H1 (cell line): Measurements from ENCODE around the gene LTBP1. TPM values are rescaled to one million over a fixed set of nuclear protein-coding genes. Genes with fewer than 3 reads are reported as not detected.

Experiments
- CTCF ChIA-PET: fragments of 300-600 bp; sonication (Branson Sonifier 250); formaldehyde crosslinking; loops from one replicate; lab custom pipeline; 2021; ENCODE audit not compliant: partially characterized antibody; lab: Charles Lee
- POLR2A ChIA-PET: fragments of 300-600 bp; sonication (Branson Sonifier 250); formaldehyde crosslinking; loops from one replicate; lab custom pipeline; 2021; ENCODE audit warnings: inconsistent platforms; ENCODE audit not compliant: partially characterized antibody; lab: Charles Lee
- DNase-seq, 2 experiments: peaks; one replicate each; pipeline versions ENCODE4 v3.0.0 to v3.0.0-alpha.2; 2010 to 2022; ENCODE audit warnings: low spot score in 2 of 2, low read depth in 1 of 2, mixed read lengths in 1 of 2
- FAIRE-seq: peaks from 2 replicates; lab custom pipeline; 2011; peaks lifted over from hg19 to GRCh38; lab: Jason Lieb, UNC
- H2AFZ ChIP-seq: 2 replicates; pipeline ENCODE4 v1.8.1; 2012; ENCODE audit warnings: low read length, inconsistent platforms
- H2AK5ac ChIP-seq: 2 replicates; pipeline ENCODE4 v1.6.1; 2013; ENCODE audit warnings: low read depth, low read length
- H2BK120ac ChIP-seq: replicated peaks from 2 replicates; pipeline ENCODE3; 2013; ENCODE audit warnings: low read depth, low read length, inconsistent platforms
- H2BK12ac ChIP-seq: 2 replicates; pipeline ENCODE4 v1.6.1; 2013; ENCODE audit warnings: low read depth, low read length
- H2BK15ac ChIP-seq: 2 replicates; pipeline ENCODE4 v1.6.1; 2013; ENCODE audit warnings: low read length
- H2BK20ac ChIP-seq: 2 replicates; pipeline ENCODE4 v1.6.1; 2013; ENCODE audit warnings: low read length
- H2BK5ac ChIP-seq: 2 replicates; pipeline ENCODE4 v1.6.1; 2013; ENCODE audit warnings: low read depth, low read length
- H3K14ac ChIP-seq: 2 replicates; pipeline ENCODE4 v1.6.1; 2013; ENCODE audit warnings: inconsistent platforms; ENCODE audit not compliant: insufficient read length
- H3K18ac ChIP-seq: 2 replicates; pipeline ENCODE4 v1.6.1; 2013; ENCODE audit warnings: low read length; ENCODE audit errors: extremely low read depth
- H3K23ac ChIP-seq: 2 replicates; pipeline ENCODE4 v1.6.1; 2013; ENCODE audit warnings: inconsistent platforms; ENCODE audit not compliant: insufficient read length
- H3K23me2 ChIP-seq: 2 replicates; pipeline ENCODE4 v1.6.1; 2013; ENCODE audit warnings: low read depth, low read length
- H3K27ac ChIP-seq: 2 replicates; pipeline ENCODE4 v1.6.1; 2011; ENCODE audit warnings: low read depth, low read length, inconsistent platforms
- H3K27me3 ChIP-seq, 4 experiments: replicated peaks in 1 of 4; 1 replicate in 1 of 4; 2 replicates in 3 of 4; pipeline versions ENCODE4 v1.6.1 to v1.8.1; 2011 to 2013; ENCODE audit warnings: low read length in 3 of 4, mild to moderate bottlenecking in 3 of 4, inconsistent platforms in 2 of 4, mixed read lengths in 2 of 4, moderate library complexity in 1 of 4; ENCODE audit not compliant: control insufficient read depth in 3 of 4, insufficient read depth in 3 of 4; ENCODE audit errors: extremely low read depth in 1 of 4
- H3K36me3 ChIP-seq, 4 experiments: 2 replicates each; pipeline versions ENCODE4 v1.6.1 to v1.8.1; 2011 to 2013; ENCODE audit warnings: mild to moderate bottlenecking in 4 of 4, low read length in 3 of 4, moderate library complexity in 2 of 4, control low read depth in 1 of 4, inconsistent platforms in 1 of 4; ENCODE audit not compliant: insufficient read depth in 4 of 4, control insufficient read depth in 2 of 4
- H3K4ac ChIP-seq: replicated peaks from 2 replicates; pipeline ENCODE3; 2013; ENCODE audit warnings: low read length, low read depth, mixed read lengths, inconsistent platforms; ENCODE audit not compliant: insufficient read length
- H3K4me1 ChIP-seq, 4 experiments: replicated peaks in 1 of 4; 1 replicate in 1 of 4; 2 replicates in 3 of 4; pipeline versions ENCODE4 v1.6.1 to v1.8.1; 2011 to 2013; ENCODE audit warnings: low read length in 3 of 4, inconsistent platforms in 2 of 4, mixed read lengths in 1 of 4; ENCODE audit not compliant: insufficient read depth in 4 of 4, control insufficient read depth in 3 of 4
- H3K4me2 ChIP-seq, 2 experiments: 2 replicates each; pipeline versions ENCODE4 v1.6.1 to v1.8.1; 2011 to 2013; ENCODE audit warnings: low read depth in 2 of 2, low read length in 2 of 2, control low read depth in 1 of 2, inconsistent platforms in 1 of 2, mild to moderate bottlenecking in 1 of 2; ENCODE audit not compliant: insufficient read depth in 1 of 2
- H3K4me3 ChIP-seq, 4 experiments: fragments of 200-600, 300-600 bp in 1 of 4; sonication (generic), shearing (Covaris generic), sonication (Bioruptor Twin) in 1 of 4; 2 replicates each; pipeline versions ENCODE4 v1.5.1 to v1.8.1; 2011 to 2016; ENCODE audit warnings: low read length in 4 of 4, low read depth in 3 of 4, control low read depth in 2 of 4, inconsistent platforms in 2 of 4, mild to moderate bottlenecking in 2 of 4, mixed read lengths in 1 of 4, moderate library complexity in 1 of 4; ENCODE audit not compliant: insufficient read depth in 2 of 4; ENCODE audit errors: extremely low read depth in 1 of 4
- H3K56ac ChIP-seq: replicated peaks from 2 replicates; pipeline ENCODE3; 2013; ENCODE audit warnings: low read depth, mild to moderate bottlenecking, mixed read lengths, low read length, inconsistent platforms; ENCODE audit not compliant: insufficient read length
- H3K79me1 ChIP-seq: 2 replicates; pipeline ENCODE4 v1.6.1; 2013; ENCODE audit warnings: low read depth, low read length, control low read depth
- H3K79me2 ChIP-seq, 2 experiments: 2 replicates each; pipeline versions ENCODE4 v1.6.1 to v1.8.1; 2012 to 2013; ENCODE audit warnings: low read length in 2 of 2, mild to moderate bottlenecking in 2 of 2, inconsistent platforms in 1 of 2; ENCODE audit not compliant: insufficient read depth in 2 of 2, control insufficient read depth in 1 of 2
- H3K9ac ChIP-seq, 4 experiments: replicated peaks in 1 of 4; 1 replicate in 1 of 4; 2 replicates in 3 of 4; pipeline versions ENCODE4 v1.6.1 to v1.8.1; 2011 to 2013; ENCODE audit warnings: low read depth in 3 of 4, low read length in 3 of 4, control low read depth in 2 of 4, mild to moderate bottlenecking in 2 of 4, moderate library complexity in 2 of 4, inconsistent platforms in 1 of 4; ENCODE audit errors: extremely low read depth in 1 of 4
- H3K9me3 ChIP-seq, 2 experiments: 2 replicates each; pipeline versions ENCODE4 v1.6.1 to v1.8.1; 2012 to 2013; ENCODE audit warnings: mild to moderate bottlenecking in 2 of 2, moderate library complexity in 2 of 2, control low read depth in 1 of 2, inconsistent platforms in 1 of 2, low read depth in 1 of 2, low read length in 1 of 2, mixed read lengths in 1 of 2; ENCODE audit not compliant: insufficient read depth in 2 of 2
- H4K20me1 ChIP-seq, 2 experiments: replicated peaks in 1 of 2; 2 replicates each; pipeline versions ENCODE3 to v1.8.1; 2011 to 2013; ENCODE audit warnings: inconsistent platforms in 2 of 2, low read length in 2 of 2, mild to moderate bottlenecking in 1 of 2; ENCODE audit not compliant: insufficient read depth in 2 of 2, control insufficient read depth in 1 of 2
- H4K5ac ChIP-seq: 2 replicates; pipeline ENCODE4 v1.6.1; 2013; ENCODE audit warnings: low read length, low read depth, mixed read lengths, inconsistent platforms; ENCODE audit not compliant: insufficient read length
- H4K8ac ChIP-seq: 2 replicates; pipeline ENCODE4 v1.8.0; 2013; ENCODE audit warnings: mild to moderate bottlenecking, moderate library complexity, low read length, inconsistent platforms; ENCODE audit not compliant: insufficient read depth; ENCODE audit errors: extremely low read depth
- H4K91ac ChIP-seq: replicated peaks from 2 replicates; pipeline ENCODE3; 2013; ENCODE audit warnings: low read length, mixed read lengths, inconsistent platforms; ENCODE audit not compliant: insufficient read length
- CBX8 ChIP-seq: fragments of 300-800, 300-1000 bp; sonication (generic); IDR thresholded peaks from 2 replicates; pipeline ENCODE4 v1.7.1; 2016; ENCODE audit warnings: low read depth, low read length, borderline replicate concordance
- CTBP2 ChIP-seq: IDR thresholded peaks from 2 replicates; pipeline ENCODE4 v1.7.0; 2011; ENCODE audit warnings: borderline replicate concordance, mild to moderate bottlenecking, moderate library complexity, mixed read lengths, low read length; ENCODE audit not compliant: insufficient read depth, insufficient read length
- EGR1 ChIP-seq: IDR thresholded peaks from 2 replicates; pipeline ENCODE4 v1.6.1; 2011; ENCODE audit warnings: low read depth, low read length, borderline replicate concordance
- GABPA ChIP-seq: IDR thresholded peaks from 2 replicates; pipeline ENCODE4 v1.6.1; 2011; ENCODE audit warnings: mild to moderate bottlenecking, low read length, moderate library complexity, borderline replicate concordance; ENCODE audit not compliant: insufficient read depth
- JUN ChIP-seq: IDR thresholded peaks from 2 replicates; pipeline ENCODE4 v1.6.1; 2011; ENCODE audit warnings: low read depth, mild to moderate bottlenecking, improper control_type of control experiment, low read length
- PHF8 ChIP-seq: fragments of 200-600 bp; sonication (generic); conservative IDR thresholded peaks from 2 replicates; pipeline ENCODE4 v1.7.1; 2012; ENCODE audit warnings: low read depth, mild to moderate bottlenecking, inconsistent platforms, low read length, moderate library complexity
- RAD21 ChIP-seq, 2 experiments: IDR thresholded peaks in 1 of 2; conservative IDR thresholded peaks in 1 of 2; 2 replicates each; pipeline ENCODE4 v1.6.1; 2011; ENCODE audit warnings: low read depth in 2 of 2, low read length in 2 of 2, improper control_type of control experiment in 1 of 2, inconsistent platforms in 1 of 2, mild to moderate bottlenecking in 1 of 2, moderate library complexity in 1 of 2
- SIRT6 ChIP-seq: IDR thresholded peaks from one replicate; pipeline ENCODE4 v1.7.1; 2012; ENCODE audit warnings: low read length, inconsistent platforms
- TAF7 ChIP-seq: optimal IDR thresholded peaks from 2 replicates; pipeline ENCODE3; 2011; ENCODE audit warnings: low read depth, mild to moderate bottlenecking, inconsistent platforms, low read length, moderate library complexity, borderline replicate concordance
- ZNF274 ChIP-seq: IDR thresholded peaks from 2 replicates; pipeline ENCODE4 v1.7.0; 2012; ENCODE audit warnings: low read length, borderline replicate concordance; ENCODE audit errors: extremely low read depth
- WGBS, 2 experiments: shearing (Covaris generic) in 1 of 2; methylation state at CpG; one replicate each; pipeline versions ENCODE4 v1.1.6 to v1.1.7; 2013 to 2015; ENCODE audit warnings: low lambda C conversion rate in 2 of 2, mixed read lengths in 2 of 2, inconsistent platforms in 1 of 2, low coverage in 1 of 2, missing lambda C conversion rate in 1 of 2; ENCODE audit not compliant: insufficient replicate concordance in 2 of 2, insufficient coverage in 1 of 2, insufficient read length in 1 of 2; ENCODE audit errors: extremely low coverage in 1 of 2, missing lambda C conversion rate in 1 of 2; 5-methylcytosine and 5-hydroxymethylcytosine counted together
- polyA plus RNA-seq, 7 experiments: library from polyadenylated mRNA; depleted of rRNA in 3 of 7; stranded (reverse) in 5 of 7; unstranded in 2 of 7; fragments of >200 nt in 5 of 7; fragments of 200-250 nt in 2 of 7; gene quantifications; 1 replicate in 5 of 7; 2 replicates in 1 of 7; 4 replicates in 1 of 7; pipeline versions ENCODE4 v1.2.1 to v1.2.3, GENCODE V29; 2011 to 2013; ENCODE audit warnings: missing spikeins in 2 of 7, mixed read lengths in 2 of 7
- total RNA-seq: library from RNA; stranded (reverse); fragmentation: NEBNext Ultra II Directional; extraction: Animal tissue kit (Norgen Biotek cat#: 25700); gene quantifications from 2 replicates; pipeline ENCODE4 v1.2.1, GENCODE V29; 2021

Gene LTBP1
- total and polyA plus RNA-seq, 2 of the 8 experiments (the other 6 are each of a cell fraction or from before 2014, with no cell fraction given) = 15.4 to 24.7 TPM

- no peak for FAIRE-seq
- H2AFZ ChIP-seq = no peak overlapping the region
- no peak overlapping the region for H3K18ac ChIP-seq
- no peak overlapping the region for H3K27ac ChIP-seq
- H4K5ac ChIP-seq = no peak overlapping the region
- H3K9me3 ChIP-seq = no peaks in the 10 kb centered on the region
- H3K4me3 ChIP-seq = no peak overlapping the region
- H3K9ac ChIP-seq = no peak overlapping the region
- POLR2A ChIA-PET = no interaction called here
- no peak overlapping the region; the same call in 1 of the 2 replicates for H4K8ac ChIP-seq
- H3K4me2 ChIP-seq = no peak overlapping the region
- H2AK5ac ChIP-seq = no peak overlapping the region
- no peak overlapping the region for H3K14ac ChIP-seq
- H3K4me1 ChIP-seq = no peaks in the 10 kb centered on the region
- no peak overlapping the region for H4K91ac ChIP-seq
- H2BK120ac ChIP-seq = no peak overlapping the region
- no peaks in the 10 kb centered on the region for H4K20me1 ChIP-seq
- no peaks in the 10 kb centered on the region for H3K79me2 ChIP-seq
- H3K79me1 ChIP-seq = no peaks in the 10 kb centered on the region
- 87% methylated on average over 5 of the region's 5 CpGs; no CpG with 5 or more reads in 1 of the 2 experiments for WGBS, 2 experiments
- no peak overlapping the region for H2BK5ac ChIP-seq
- DNase-seq = no peak
- no peaks in the 10 kb centered on the region for H3K23me2 ChIP-seq
- TF ChIP-seq TAF7 (no peak), EGR1 (no peak), CTBP2 (no peak), PHF8 (no peak), GABPA (no peak), ZNF274 (no peak), JUN (no peak), RAD21 (IDR thresholded peaks at IDR 0.05 in 1 of 2, conservative IDR thresholded peaks at IDR 0.05 in 1 of 2; ENCODE audit: low read depth in 2 of 2, low read length in 2 of 2) (no peak), SIRT6 (no peak), CBX8 (no peak)
- H2BK20ac ChIP-seq = no peak overlapping the region
- no peak overlapping the region for H2BK12ac ChIP-seq
- H3K36me3 ChIP-seq = no peaks in the 10 kb centered on the region; a peak in 1 of 8 replicates
- CTCF ChIA-PET = interaction anchor here (0.6 kb wide), 1 partner anchor 558 kb away, joined by 3 read pairs; no protein-coding TSS in a partner anchor
- no peak overlapping the region for H3K56ac ChIP-seq
- no peak overlapping the region for H3K4ac ChIP-seq
- H3K23ac ChIP-seq = no peak overlapping the region
- H3K27me3 ChIP-seq = no peaks in the 10 kb centered on the region
- no peak overlapping the region for H2BK15ac ChIP-seq
Observed at GRCh38 chr2:33265584-33266338, 319.0 kb downstream of the LTBP1 start.
